Stimulated activated CD8-positive, alpha-beta memory T cell treated with anti-CD3 and anti-CD28 coated beads, Interleukin-7, amount 100 ng/mL, for 24 hours (primary cell): ENCODE data around the gene ASPSCR1.

Experiments used
- DNase-seq: peaks from one replicate; pipeline ENCODE4 v3.0.0-alpha.2; 2020; ENCODE audit warnings: low read depth

ASPSCR1 gene

GRCh38 chr17:82041144-82041814 is 63.9 kb downstream of the ASPSCR1 start:
- DNase-seq, result no peak

GRCh38 chr17:82042649-82043048 is 65.2 kb downstream of the ASPSCR1 start:
- DNase-seq, result no peak

- DNase-seq, result no peak
Measured at GRCh38 chr17:82043507-82043906, 66.1 kb downstream of the ASPSCR1 start.

GRCh38 chr17:82045936-82046484 is 68.6 kb downstream of the ASPSCR1 start:
- DNase-seq, result no peak

- no peak for DNase-seq
Measured at GRCh38 chr17:82046903-82047302, 69.5 kb downstream of the ASPSCR1 start.

GRCh38 chr17:82047379-82047778 is 70.0 kb downstream of the ASPSCR1 start:
- DNase-seq, result no peak

- DNase-seq, result no peak
Measured at GRCh38 chr17:82047914-82048570, 70.6 kb downstream of the ASPSCR1 start.

GRCh38 chr17:82048571-82048971 is 71.1 kb downstream of the ASPSCR1 start:
- DNase-seq, result no peak

GRCh38 chr17:82049106-82049505 is 71.7 kb downstream of the ASPSCR1 start:
- DNase-seq, result no peak

GRCh38 chr17:82049521-82049971 is 72.1 kb downstream of the ASPSCR1 start:
- no peak for DNase-seq

- DNase-seq, result no peak
Measured at GRCh38 chr17:82050152-82050760, 72.8 kb downstream of the ASPSCR1 start.

GRCh38 chr17:82050761-82051641 is 73.6 kb downstream of the ASPSCR1 start:
- DNase-seq, result no peak

- DNase-seq, result peak; percentile 73
Measured at GRCh38 chr17:82051776-82052637, 74.6 kb downstream of the ASPSCR1 start, which contains the start of the genes GPS1 and RFNG. TSS of gene GPS1 (plus strand) at chr17:82051898. CDS start at chr17:82051932, 34 bp downstream. TSS of gene RFNG (minus strand) at chr17:82051811. CDS start at chr17:82051766, 45 bp downstream.

GRCh38 chr17:82052638-82053059 is 75.2 kb downstream of the ASPSCR1 start:
- no peak for DNase-seq

- no peak for DNase-seq
Measured at GRCh38 chr17:82053130-82053529, 75.7 kb downstream of the ASPSCR1 start.

GRCh38 chr17:82053556-82054263 is 76.3 kb downstream of the ASPSCR1 start:
- DNase-seq, result no peak

GRCh38 chr17:82054351-82055022 is 77.1 kb downstream of the ASPSCR1 start:
- DNase-seq, result no peak

- DNase-seq, result no peak
Measured at GRCh38 chr17:82055023-82055964, 77.9 kb downstream of the ASPSCR1 start.
